Fibroblast of the aortic adventitia (primary cell): ENCODE results near the gene NPC2. TPM values are rescaled to one million over a fixed set of nuclear protein-coding genes. Genes with fewer than 3 reads are reported as not detected.

ENCODE experiments used
- DNase-seq: peaks from one replicate; pipeline ENCODE4 v3.0.0-alpha.2; 2010; ENCODE audit warnings: low read depth
- H3K4me3 ChIP-seq: 2 replicates; pipeline ENCODE4 v1.5.1; 2011; ENCODE audit warnings: low read depth, mild to moderate bottlenecking, control low read depth, low read length, moderate library complexity
- total RNA-seq: library from RNA; depleted of rRNA; stranded (reverse); fragments of >200 nt; gene quantifications from 2 replicates; pipeline ENCODE4 v1.2.3, GENCODE V29; 2012; ENCODE audit warnings: low replicate concordance
- TF ChIP-seq, protein P1 (sequence below): IDR thresholded peaks from 2 replicates; pipeline ENCODE4 v1.5.1; 2011; ENCODE audit warnings: mild to moderate bottlenecking, low read length, control low read depth, inconsistent platforms; ENCODE audit not compliant: insufficient read depth

Gene NPC2
- total RNA-seq, 1 donor: 291 TPM

- H3K4me3 ChIP-seq: no peak overlapping the region
- TF ChIP-seq, protein P1, sequence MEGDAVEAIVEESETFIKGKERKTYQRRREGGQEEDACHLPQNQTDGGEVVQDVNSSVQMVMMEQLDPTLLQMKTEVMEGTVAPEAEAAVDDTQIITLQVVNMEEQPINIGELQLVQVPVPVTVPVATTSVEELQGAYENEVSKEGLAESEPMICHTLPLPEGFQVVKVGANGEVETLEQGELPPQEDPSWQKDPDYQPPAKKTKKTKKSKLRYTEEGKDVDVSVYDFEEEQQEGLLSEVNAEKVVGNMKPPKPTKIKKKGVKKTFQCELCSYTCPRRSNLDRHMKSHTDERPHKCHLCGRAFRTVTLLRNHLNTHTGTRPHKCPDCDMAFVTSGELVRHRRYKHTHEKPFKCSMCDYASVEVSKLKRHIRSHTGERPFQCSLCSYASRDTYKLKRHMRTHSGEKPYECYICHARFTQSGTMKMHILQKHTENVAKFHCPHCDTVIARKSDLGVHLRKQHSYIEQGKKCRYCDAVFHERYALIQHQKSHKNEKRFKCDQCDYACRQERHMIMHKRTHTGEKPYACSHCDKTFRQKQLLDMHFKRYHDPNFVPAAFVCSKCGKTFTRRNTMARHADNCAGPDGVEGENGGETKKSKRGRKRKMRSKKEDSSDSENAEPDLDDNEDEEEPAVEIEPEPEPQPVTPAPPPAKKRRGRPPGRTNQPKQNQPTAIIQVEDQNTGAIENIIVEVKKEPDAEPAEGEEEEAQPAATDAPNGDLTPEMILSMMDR: no peak
- DNase-seq: no peak
These were observed 26.4 kb upstream of the NPC2 start for GRCh38 chr14:74519316-74520074.

DNA sequence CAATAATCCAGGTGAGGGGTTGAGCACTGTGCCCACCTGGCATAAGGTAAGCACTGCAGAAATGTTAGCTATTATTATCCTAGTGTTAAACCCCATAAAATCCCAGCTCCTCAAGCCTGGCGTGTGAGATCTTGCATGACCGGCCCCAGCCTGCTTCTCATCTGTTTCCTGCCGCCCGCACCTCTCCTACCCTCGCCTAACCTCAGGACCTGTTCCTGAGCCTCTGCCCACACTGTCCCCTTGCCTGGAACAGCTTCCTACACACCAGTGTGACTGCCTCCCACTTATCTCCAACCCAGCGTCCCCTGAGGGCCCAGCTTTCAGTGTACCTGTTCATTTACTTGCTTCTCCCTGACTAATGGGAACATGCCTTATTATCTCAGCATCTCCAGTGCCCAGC, 25.1 kb upstream of the NPC2 start:
- H3K4me3 ChIP-seq: no peak overlapping the region
- no peak for DNase-seq
- TF ChIP-seq, protein P1: no peak

DNA sequence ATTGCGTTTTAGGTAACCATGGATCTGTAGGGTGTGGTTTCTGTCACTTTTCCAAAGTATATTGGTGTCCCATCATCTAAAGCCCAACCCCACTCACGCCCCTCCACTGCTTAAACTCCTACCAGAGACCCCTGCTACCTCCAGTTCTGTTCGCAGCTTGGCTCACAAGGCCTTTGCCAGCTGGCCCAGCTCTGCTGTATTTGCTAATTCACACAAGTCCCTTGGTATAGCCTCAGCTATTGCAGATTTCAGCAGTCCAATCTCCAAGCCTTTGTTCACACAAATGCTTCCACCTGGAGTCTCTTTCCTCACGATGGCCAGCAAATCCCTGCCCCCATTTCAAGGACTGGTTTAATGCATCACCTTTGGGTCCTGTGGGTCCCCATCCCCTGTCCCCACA, 24.6 kb upstream of the NPC2 start:
- DNase-seq: no peak
- TF ChIP-seq, protein P1: no peak
- H3K4me3 ChIP-seq: no peak overlapping the region

- TF ChIP-seq, protein P1: no peak
- H3K4me3 ChIP-seq: no peak overlapping the region
- no peak for DNase-seq
These were observed 23.5 kb upstream of the NPC2 start for GRCh38 chr14:74516451-74517160.

GRCh38 chr14:74515891-74516412, 22.8 kb upstream of the NPC2 start:
- no peak for DNase-seq
- no peak overlapping the region for H3K4me3 ChIP-seq
- TF ChIP-seq, protein P1: no peak

DNA sequence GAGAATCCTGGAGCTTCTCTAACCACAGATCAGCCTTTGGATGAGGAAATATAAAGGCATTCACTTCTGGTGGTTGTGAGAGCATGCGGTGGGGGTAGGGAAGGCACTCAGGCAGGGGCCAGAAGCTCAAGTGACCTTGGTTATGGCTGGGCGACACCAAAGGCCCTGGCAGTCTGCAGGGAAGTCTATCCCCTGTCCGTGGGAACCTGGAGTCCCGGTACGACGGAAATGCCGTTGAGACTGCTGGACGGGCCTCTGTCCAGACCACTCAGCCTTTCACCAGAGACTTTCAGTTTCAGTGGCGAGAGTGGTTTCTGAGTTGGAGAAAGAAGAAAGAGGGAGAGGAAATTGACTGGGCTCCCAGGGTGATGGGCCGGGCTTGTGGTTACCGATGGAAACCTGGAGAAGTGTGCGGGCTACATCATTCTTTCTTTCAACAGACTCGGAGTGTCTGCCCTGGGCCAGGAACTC, 21.4 kb upstream of the NPC2 start:
- peak; percentile 68 for DNase-seq
- TF ChIP-seq, protein P1: no peak
- no peak overlapping the region for H3K4me3 ChIP-seq
